ENCODE measurements around the gene SMPX.

- no peak for TF ChIP-seq POLR2A (IDR thresholded peaks at IDR 0.05)
- no peak for TF ChIP-seq CTCF (IDR thresholded peaks at IDR 0.05)
Measured at GRCh38 chrX:21744060-21744459, 13.9 kb downstream of the SMPX start.
